ENCODE measurements around the gene ACSL3. TPM values are rescaled to one million over a fixed set of nuclear protein-coding genes. Genes with fewer than 3 reads are reported as not detected.

Gene ACSL3
- total RNA-seq: 10 to 100 TPM; 38.6 to 41.4 TPM
- polyA plus RNA-seq: 27.7 TPM

DNA sequence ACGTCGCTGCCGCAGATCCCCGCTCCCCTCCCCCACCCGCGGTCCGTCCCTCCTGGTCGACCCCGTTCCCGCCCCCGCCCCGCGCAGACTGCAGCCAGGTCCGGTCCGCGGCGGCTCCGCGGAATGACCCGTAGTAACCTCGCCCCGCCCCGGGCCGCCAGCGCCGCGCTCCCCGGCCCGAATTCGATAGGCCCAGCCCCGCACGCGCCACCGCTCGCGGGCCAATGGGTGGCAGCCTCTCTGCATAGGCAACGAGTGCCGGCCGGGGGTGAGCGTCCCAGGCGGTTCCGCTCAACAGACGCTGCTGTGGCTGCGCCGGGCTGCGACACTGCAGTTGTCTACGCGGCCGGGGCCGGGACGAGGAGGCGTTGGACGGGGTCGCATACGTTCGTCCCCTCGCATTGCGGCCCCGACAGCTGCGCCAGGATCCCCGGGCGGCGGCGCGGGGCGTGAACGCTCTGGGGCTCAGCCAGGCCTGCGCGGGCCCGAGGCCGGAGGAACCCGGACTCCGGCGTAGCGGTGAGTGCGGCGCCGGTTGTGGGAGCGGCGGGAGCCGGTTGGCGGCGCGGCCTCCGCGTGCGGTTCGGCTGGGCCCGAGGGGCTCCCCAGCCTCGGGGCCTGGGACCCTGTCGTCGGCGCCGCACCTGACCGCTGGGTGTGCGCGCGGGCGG lies at the start of gene ACSL3:
Gene ACSL3 (plus strand): TSS at position 297 of the 671 bp plus-strand sequence. CDS start 47,737 bp downstream, outside the sequence.
- Histone ChIP-seq H3K9me3 (ENCODE audit: low read length) (no peaks in the 10 kb centered on the region), H3K27ac (ENCODE audit: low read depth, low read length) (peak within 1 kb of the TSS; percentile 78), H3K27me3 (ENCODE audit: insufficient read depth, low read length, poor library complexity, severe bottlenecking) (no peaks in the 10 kb centered on the region), H3K4me3 (ENCODE audit: low read length) (peak within 1 kb of the TSS; percentile 86), H3K4me1 (ENCODE audit: insufficient read depth, low read length) (peaks cover 31% of the 10 kb centered on the region), H3K36me3 (ENCODE audit: insufficient read depth, low read length) (no peaks in the 10 kb centered on the region)
- H3K4me1 Mint-ChIP-seq: peaks cover 7 to 12% (median 7%) of the 10 kb centered on the region in 3 donors
- CTCF ChIA-PET: interaction anchor here (0.9 kb wide), 1 partner anchor 41 kb away, joined by 3 read pairs; no protein-coding TSS in a partner anchor
- DNase-seq: peak; percentile 86 to 93 (median 89)
- H3K9me3 Mint-ChIP-seq: no peaks in the 10 kb centered on the region
- peaks cover 0 to 2% of the 10 kb centered on the region in 2 donors for H3K27me3 Mint-ChIP-seq
- peak within 1 kb of the TSS; percentile 43 to 99 (median 91) for H3K27ac Mint-ChIP-seq
- peak within 1 kb of the TSS; percentile 77 to 92 (median 81) for H3K4me3 Mint-ChIP-seq
- POLR2A ChIA-PET: interaction anchor here (0.6 to 1.4 kb wide), 2 partner anchors 28 to 170 kb away, joined by 3 read pairs; no protein-coding TSS in a partner anchor
- H3K36me3 Mint-ChIP-seq: peaks cover 0 to 4% (median 0%) of the 10 kb centered on the region in 3 donors

DNA sequence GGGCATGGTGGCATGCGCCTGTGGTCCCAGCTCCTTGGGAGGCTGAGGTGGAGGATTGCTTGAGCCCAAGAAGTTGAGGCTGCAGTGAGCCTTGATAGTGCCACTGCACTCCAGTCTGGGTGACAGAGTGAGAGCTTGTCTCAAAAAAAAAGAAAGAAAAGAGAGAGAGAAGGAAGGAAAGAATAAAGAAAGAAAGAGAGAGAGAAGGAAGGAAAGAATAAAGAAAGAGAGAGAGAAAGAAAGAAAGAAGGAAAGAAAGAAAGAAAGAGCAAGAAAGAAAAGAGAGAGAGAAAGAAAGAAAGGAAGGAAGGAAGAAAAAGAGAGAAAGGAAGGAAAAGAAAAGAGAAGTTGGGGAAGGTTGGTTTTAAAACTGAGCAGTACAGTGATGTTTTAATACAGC lies 49.0 kb upstream of the ACSL3 start:
- no peak for DNase-seq
- no peaks in the 10 kb centered on the region for H3K27me3 ChIP-seq (ENCODE audit: insufficient read depth, low read length, poor library complexity, severe bottlenecking)
- Mint-ChIP-seq H3K9me3 (no peaks in the 10 kb centered on the region), H3K36me3 (no peaks in the 10 kb centered on the region), H3K4me3 (no peak overlapping the region), H3K4me1 (no peaks in the 10 kb centered on the region), H3K27me3 (peaks cover 0 to 4% of the 10 kb centered on the region in 2 donors), H3K27ac (no peak overlapping the region)
- H3K9me3 ChIP-seq (ENCODE audit: low read length): no peaks in the 10 kb centered on the region
- H3K27ac ChIP-seq (ENCODE audit: low read depth, low read length): no peak overlapping the region
- ChIA-PET CTCF (no interaction called here), POLR2A (no interaction called here)
- H3K36me3 ChIP-seq (ENCODE audit: insufficient read depth, low read length): no peaks in the 10 kb centered on the region
- no peak overlapping the region for H3K4me3 ChIP-seq (ENCODE audit: low read length)
- no peaks in the 10 kb centered on the region for H3K4me1 ChIP-seq (ENCODE audit: insufficient read depth, low read length)

DNA sequence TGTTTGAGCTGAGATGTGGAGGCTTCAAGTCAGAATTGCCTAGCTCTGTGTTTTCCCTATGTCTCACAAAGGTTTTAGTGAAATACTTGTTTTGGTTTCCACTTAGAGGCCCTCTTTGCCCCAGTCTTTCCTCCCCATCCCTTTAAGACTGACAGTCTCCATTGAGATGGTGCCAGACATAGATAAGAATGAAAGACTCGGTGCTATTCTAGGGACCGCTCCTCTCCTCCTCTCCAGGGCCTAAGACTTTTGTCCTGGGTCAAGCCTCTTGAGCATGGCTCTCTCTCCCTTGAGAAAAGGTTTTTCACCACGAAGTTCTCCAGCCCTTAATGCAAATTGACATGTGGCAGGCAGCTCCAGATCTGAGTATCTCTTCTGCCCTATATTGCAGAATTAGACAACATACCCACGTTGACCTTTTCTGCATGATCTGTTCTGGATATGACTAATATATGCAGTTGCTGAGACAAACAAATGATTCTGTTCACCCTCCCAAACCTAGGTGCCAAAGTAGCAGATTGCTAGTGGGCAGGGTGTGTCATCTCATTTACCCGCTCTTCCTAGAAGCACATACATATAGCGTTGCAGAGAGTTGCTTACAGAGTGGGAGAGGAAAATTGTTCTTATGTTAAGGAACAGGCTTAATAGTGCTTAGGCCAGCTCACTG lies 47.5 kb upstream of the ACSL3 start:
- peaks cover 0 to 3% (median 0%) of the 10 kb centered on the region in 5 donors for H3K9me3 Mint-ChIP-seq
- H3K9me3 ChIP-seq (ENCODE audit: low read length): no peaks in the 10 kb centered on the region
- ChIA-PET POLR2A (no interaction called here), CTCF (no interaction called here)
- no peaks in the 10 kb centered on the region for H3K27me3 ChIP-seq (ENCODE audit: insufficient read depth, low read length, poor library complexity, severe bottlenecking)
- H3K4me1 Mint-ChIP-seq: no peaks in the 10 kb centered on the region
- no peak overlapping the region for H3K27ac ChIP-seq (ENCODE audit: low read depth, low read length)
- peak overlapping the region in 1 of 8 donors; percentile 23 for H3K27ac Mint-ChIP-seq
- no peak for DNase-seq
- no peak overlapping the region for H3K4me3 ChIP-seq (ENCODE audit: low read length)
- H3K4me1 ChIP-seq (ENCODE audit: insufficient read depth, low read length): no peaks in the 10 kb centered on the region
- H3K27me3 Mint-ChIP-seq: no peaks in the 10 kb centered on the region
- H3K36me3 ChIP-seq (ENCODE audit: insufficient read depth, low read length): no peaks in the 10 kb centered on the region
- H3K36me3 Mint-ChIP-seq: no peaks in the 10 kb centered on the region
- no peak overlapping the region for H3K4me3 Mint-ChIP-seq

DNA sequence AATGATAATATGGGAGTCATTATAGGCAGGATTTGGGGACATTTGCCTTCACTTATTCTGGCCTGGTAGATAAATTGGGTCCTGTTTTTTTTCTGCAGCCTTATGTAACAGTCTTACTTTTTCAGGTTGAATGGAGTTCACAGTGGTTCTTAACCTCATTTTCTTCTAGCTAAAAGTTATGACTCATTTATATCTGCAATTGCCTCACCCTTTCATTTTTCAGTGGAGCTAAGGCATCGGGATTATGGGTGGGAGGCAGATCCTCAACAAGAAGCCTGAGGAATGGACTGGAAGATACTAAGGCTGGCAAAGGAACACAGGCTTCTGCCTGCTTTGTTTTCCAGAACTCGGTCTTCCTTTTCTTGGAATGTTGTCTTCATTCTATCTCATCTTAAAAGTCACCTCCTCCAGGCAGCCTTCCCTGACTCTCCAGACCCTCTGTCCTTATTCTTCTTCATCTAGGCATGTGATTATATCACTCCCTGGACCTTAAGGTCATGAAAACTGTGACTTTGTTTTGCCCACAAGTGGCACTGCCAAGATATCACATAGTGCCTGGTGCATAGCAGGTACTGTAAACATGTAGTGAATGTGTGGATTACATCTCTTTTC lies 41.0 kb upstream of the ACSL3 start:
- Mint-ChIP-seq H3K36me3 (no peaks in the 10 kb centered on the region), H3K27ac (no peak overlapping the region), H3K9me3 (peaks cover 0 to 3% (median 0%) of the 10 kb centered on the region in 5 donors), H3K27me3 (peaks cover 1 to 11% of the 10 kb centered on the region in 2 donors), H3K4me3 (no peak overlapping the region), H3K4me1 (no peaks in the 10 kb centered on the region)
- Histone ChIP-seq H3K36me3 (ENCODE audit: insufficient read depth, low read length) (no peaks in the 10 kb centered on the region), H3K27ac (ENCODE audit: low read depth, low read length) (no peak overlapping the region), H3K4me3 (ENCODE audit: low read length) (no peak overlapping the region), H3K4me1 (ENCODE audit: insufficient read depth, low read length) (no peaks in the 10 kb centered on the region), H3K27me3 (ENCODE audit: insufficient read depth, low read length, poor library complexity, severe bottlenecking) (no peaks in the 10 kb centered on the region), H3K9me3 (ENCODE audit: low read length) (no peaks in the 10 kb centered on the region)
- CTCF ChIA-PET: no interaction called here
- POLR2A ChIA-PET: no interaction called here
- no peak for DNase-seq

DNA sequence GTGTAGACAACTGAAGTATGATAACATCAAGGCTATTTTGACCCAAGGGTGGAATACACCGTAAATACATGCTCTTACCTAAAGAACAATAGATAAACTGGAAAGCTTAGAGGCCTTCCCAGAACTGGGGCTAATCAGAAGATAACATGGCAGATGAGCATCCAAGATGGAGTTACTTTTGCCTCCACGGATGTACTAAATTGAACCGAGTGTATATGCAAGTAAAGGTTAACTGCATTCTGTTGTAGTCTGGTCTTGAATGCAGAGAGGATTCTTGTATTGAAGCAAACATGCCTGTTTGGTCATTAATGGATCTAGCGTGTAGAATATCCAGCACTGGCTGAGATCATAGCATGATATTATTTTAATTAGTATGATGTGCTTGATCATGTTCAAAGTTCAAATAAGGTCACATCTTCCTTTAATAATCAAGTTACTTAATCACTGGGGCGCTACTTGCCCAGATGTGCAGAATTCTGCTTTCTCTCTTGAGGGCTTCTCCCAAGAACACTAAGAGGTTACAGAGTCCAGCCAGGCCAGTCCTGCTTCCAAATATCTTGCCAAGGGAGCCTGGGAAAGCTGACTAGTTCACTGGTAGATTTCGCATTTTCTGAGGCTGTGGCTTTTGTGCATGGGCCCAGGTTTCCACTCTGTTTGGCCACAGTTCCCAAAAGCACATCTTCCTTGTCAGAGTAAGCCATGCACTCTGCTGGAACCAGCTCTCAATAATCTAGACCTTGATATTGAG lies 37.5 kb upstream of the ACSL3 start:
- Histone ChIP-seq H3K9me3 (ENCODE audit: low read length) (no peaks in the 10 kb centered on the region), H3K27me3 (ENCODE audit: insufficient read depth, low read length, poor library complexity, severe bottlenecking) (no peaks in the 10 kb centered on the region), H3K27ac (ENCODE audit: low read depth, low read length) (no peak overlapping the region), H3K36me3 (ENCODE audit: insufficient read depth, low read length) (no peaks in the 10 kb centered on the region), H3K4me1 (ENCODE audit: insufficient read depth, low read length) (no peaks in the 10 kb centered on the region), H3K4me3 (ENCODE audit: low read length) (no peak overlapping the region)
- Mint-ChIP-seq H3K27ac (no peak overlapping the region), H3K4me3 (no peak overlapping the region), H3K9me3 (no peaks in the 10 kb centered on the region), H3K27me3 (peaks cover 6 to 23% of the 10 kb centered on the region in 2 donors), H3K4me1 (no peaks in the 10 kb centered on the region), H3K36me3 (no peaks in the 10 kb centered on the region)
- CTCF ChIA-PET: no interaction called here
- DNase-seq: no peak
- POLR2A ChIA-PET: no interaction called here

DNA sequence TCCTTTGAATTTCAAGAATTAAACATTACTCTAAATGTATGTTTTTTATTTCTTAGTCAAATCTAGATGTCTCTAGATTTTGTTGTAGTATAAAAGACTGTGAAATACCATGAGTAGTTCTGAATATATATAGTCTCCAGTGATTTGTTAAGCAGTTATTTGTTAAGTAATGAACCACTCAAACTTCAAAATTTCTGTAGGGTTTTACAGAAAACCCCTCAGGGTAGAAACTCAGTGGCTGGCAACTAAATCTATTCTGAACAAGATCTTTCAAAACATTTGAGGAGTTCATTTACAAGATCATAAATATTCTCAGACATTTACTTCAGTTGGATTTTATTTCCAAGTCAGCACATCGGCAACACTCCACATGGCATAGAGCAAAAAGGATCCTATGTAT lies 35.8 kb upstream of the ACSL3 start:
- Mint-ChIP-seq H3K36me3 (no peaks in the 10 kb centered on the region), H3K27ac (no peak overlapping the region), H3K4me1 (no peaks in the 10 kb centered on the region), H3K9me3 (no peaks in the 10 kb centered on the region), H3K4me3 (no peak overlapping the region), H3K27me3 (peaks cover 5 to 18% of the 10 kb centered on the region in 2 donors)
- DNase-seq: no peak
- Histone ChIP-seq H3K4me3 (ENCODE audit: low read length) (no peak overlapping the region), H3K36me3 (ENCODE audit: insufficient read depth, low read length) (no peaks in the 10 kb centered on the region), H3K9me3 (ENCODE audit: low read length) (no peaks in the 10 kb centered on the region), H3K27ac (ENCODE audit: low read depth, low read length) (no peak overlapping the region), H3K4me1 (ENCODE audit: insufficient read depth, low read length) (no peaks in the 10 kb centered on the region), H3K27me3 (ENCODE audit: insufficient read depth, low read length, poor library complexity, severe bottlenecking) (no peaks in the 10 kb centered on the region)
- ChIA-PET CTCF (interaction anchor here (1.7 kb wide), 1 partner anchor 11 kb away, joined by 3 read pairs; no protein-coding TSS in a partner anchor), POLR2A (no interaction called here)

DNA sequence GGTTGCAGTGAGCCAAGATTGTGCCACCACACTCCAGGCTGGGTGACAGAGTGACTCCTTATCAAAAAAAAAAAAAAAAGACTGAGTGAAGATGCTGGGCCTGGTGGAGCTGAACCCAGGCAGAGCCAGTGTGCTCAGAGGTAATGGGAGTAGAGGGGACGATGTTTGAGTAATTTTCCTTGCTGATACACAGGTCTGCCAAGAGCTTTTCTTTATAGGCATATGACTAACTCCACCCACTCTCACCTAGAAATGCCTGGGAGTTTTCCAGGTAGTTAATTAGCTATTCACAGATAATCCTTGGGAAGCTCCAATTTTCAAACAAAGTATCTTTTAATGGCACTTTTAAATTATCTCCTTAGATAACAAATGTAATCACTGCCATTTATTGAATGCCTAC lies 33.4 kb upstream of the ACSL3 start:
- Histone ChIP-seq H3K36me3 (ENCODE audit: insufficient read depth, low read length) (no peaks in the 10 kb centered on the region), H3K4me3 (ENCODE audit: low read length) (no peak overlapping the region), H3K4me1 (ENCODE audit: insufficient read depth, low read length) (no peaks in the 10 kb centered on the region), H3K27me3 (ENCODE audit: insufficient read depth, low read length, poor library complexity, severe bottlenecking) (no peaks in the 10 kb centered on the region), H3K9me3 (ENCODE audit: low read length) (no peaks in the 10 kb centered on the region), H3K27ac (ENCODE audit: low read depth, low read length) (no peak overlapping the region)
- no peaks in the 10 kb centered on the region for H3K9me3 Mint-ChIP-seq
- CTCF ChIA-PET: no interaction called here
- H3K4me3 Mint-ChIP-seq: no peak overlapping the region
- H3K4me1 Mint-ChIP-seq: no peaks in the 10 kb centered on the region
- H3K36me3 Mint-ChIP-seq: no peaks in the 10 kb centered on the region
- POLR2A ChIA-PET: no interaction called here
- no peak overlapping the region for H3K27ac Mint-ChIP-seq
- DNase-seq: no peak
- H3K27me3 Mint-ChIP-seq: peaks cover 5 to 16% of the 10 kb centered on the region in 2 donors

DNA sequence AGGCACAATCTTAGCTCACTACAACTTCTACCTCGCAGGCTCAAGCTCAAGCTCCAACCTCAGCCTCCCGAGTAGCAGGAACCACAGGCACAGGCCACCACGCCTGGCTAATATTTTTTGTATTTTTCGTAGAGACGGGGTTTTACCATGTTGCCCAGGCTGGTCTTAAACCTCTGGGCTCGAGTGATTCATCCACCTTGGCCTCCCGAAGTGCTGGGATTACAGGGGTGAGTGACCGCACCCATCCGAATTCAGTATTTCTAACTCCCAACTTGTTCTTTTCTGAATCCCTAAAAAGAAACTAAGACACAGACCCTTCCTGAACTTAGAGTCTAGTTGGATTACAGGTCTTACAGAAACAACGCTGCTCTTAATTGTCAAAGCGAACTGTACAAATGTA lies 32.3 kb upstream of the ACSL3 start:
- Mint-ChIP-seq H3K4me1 (no peaks in the 10 kb centered on the region), H3K36me3 (no peaks in the 10 kb centered on the region), H3K27me3 (peaks cover 5 to 19% of the 10 kb centered on the region in 2 donors), H3K9me3 (no peaks in the 10 kb centered on the region), H3K4me3 (no peak overlapping the region), H3K27ac (no peak overlapping the region)
- no peaks in the 10 kb centered on the region for H3K4me1 ChIP-seq (ENCODE audit: insufficient read depth, low read length)
- H3K27ac ChIP-seq (ENCODE audit: low read depth, low read length): no peak overlapping the region
- no peak overlapping the region for H3K4me3 ChIP-seq (ENCODE audit: low read length)
- no peaks in the 10 kb centered on the region for H3K27me3 ChIP-seq (ENCODE audit: insufficient read depth, low read length, poor library complexity, severe bottlenecking)
- ChIA-PET CTCF (no interaction called here), POLR2A (no interaction called here)
- no peak for DNase-seq
- H3K36me3 ChIP-seq (ENCODE audit: insufficient read depth, low read length): no peaks in the 10 kb centered on the region
- no peaks in the 10 kb centered on the region for H3K9me3 ChIP-seq (ENCODE audit: low read length)
